HEK293 (cell line): ENCODE results near the gene BMP6.

ENCODE experiments used
- CTCF ChIA-PET: fragments of 350-600 bp; formaldehyde crosslinking; extraction: SDS; loops from one replicate; lab custom pipeline; 2021; ENCODE audit warnings: antibody characterized with exemption; lab: Yijun Ruan, JAX
- POLR2A ChIA-PET: fragments of 300-600 bp; formaldehyde crosslinking; extraction: SDS; loops from one replicate; lab custom pipeline; 2020; ENCODE audit warnings: antibody characterized with exemption, inconsistent platforms; lab: Yijun Ruan, JAX
- H3K27ac ChIP-seq: fragments of 200-500 bp; sonication (Bioruptor generic); 2 replicates; pipeline ENCODE4 v1.5.1; 2014; ENCODE audit warnings: low read depth, low read length, control low read depth, inconsistent platforms; ENCODE audit errors: extremely low read depth
- H3K36me3 ChIP-seq, 2 experiments: fragments of 200-500 bp in 1 of 2; sonication (Bioruptor generic) in 1 of 2; 1 replicate in 1 of 2; 2 replicates in 1 of 2; pipeline ENCODE4 v1.5.1; 2014 to 2017; ENCODE audit warnings: inconsistent platforms in 2 of 2, low read length in 2 of 2; ENCODE audit not compliant: control insufficient read depth in 2 of 2, insufficient read depth in 1 of 2
- H3K4me1 ChIP-seq: fragments of 200-500 bp; sonication (Bioruptor generic); 2 replicates; pipeline ENCODE4 v1.5.1; 2014; ENCODE audit warnings: mild to moderate bottlenecking, low read length, inconsistent platforms; ENCODE audit not compliant: control insufficient read depth, insufficient read depth
- H3K4me3 ChIP-seq: 2 replicates; pipeline ENCODE4 v1.5.1; 2011; ENCODE audit warnings: low read depth, mild to moderate bottlenecking, control low read depth, low read length, moderate library complexity
- H3K9me3 ChIP-seq: fragments of 200-500 bp; sonication (Bioruptor generic); 2 replicates; pipeline ENCODE4 v1.5.1; 2014; ENCODE audit warnings: low read depth, low read length, inconsistent platforms; ENCODE audit not compliant: control insufficient read depth, insufficient read depth
- HOXA7 ChIP-seq: sonication (generic); formaldehyde crosslinking; IDR thresholded peaks from 2 replicates; pipeline ENCODE4 v1.8.1; 2022; ENCODE audit warnings: missing genetic modification reagents, borderline replicate concordance
- HOXC10 ChIP-seq: sonication (generic); formaldehyde crosslinking; IDR thresholded peaks from 2 replicates; pipeline ENCODE4 v1.8.1; 2023; ENCODE audit warnings: mild to moderate bottlenecking, missing genetic modification reagents
- MEIS1 ChIP-seq: sonication (generic); formaldehyde crosslinking; IDR thresholded peaks from 2 replicates; pipeline ENCODE4 v1.8.1; 2022; ENCODE audit warnings: missing genetic modification reagents, mild to moderate bottlenecking, borderline replicate concordance
- MZF1 ChIP-seq: fragments of 450-650 bp; formaldehyde crosslinking; IDR thresholded peaks from 2 replicates; pipeline ENCODE4 v1.5.1; 2017; ENCODE audit warnings: missing biosample characterization, missing genetic modification characterization, borderline replicate concordance
- YY2 ChIP-seq: fragments of 450-650 bp; formaldehyde crosslinking; IDR thresholded peaks from 2 replicates; pipeline ENCODE4 v1.5.1; 2016; ENCODE audit warnings: missing biosample characterization, missing genetic modification characterization
- ZFP37 ChIP-seq: fragments of 450-650 bp; formaldehyde crosslinking; IDR thresholded peaks from 2 replicates; pipeline ENCODE4 v1.5.1; 2016; ENCODE audit warnings: missing biosample characterization, missing genetic modification characterization
- ZNF157 ChIP-seq: fragments of 450-650 bp; formaldehyde crosslinking; IDR thresholded peaks from 2 replicates; pipeline ENCODE4 v1.5.1; 2016; ENCODE audit warnings: missing biosample characterization, missing genetic modification characterization
- ZNF174 ChIP-seq: fragments of 450-650 bp; formaldehyde crosslinking; IDR thresholded peaks from 2 replicates; pipeline ENCODE4 v1.5.0; 2017; ENCODE audit warnings: missing biosample characterization, mild to moderate bottlenecking, missing genetic modification characterization
- ZNF18 ChIP-seq: fragments of 450-650 bp; formaldehyde crosslinking; IDR thresholded peaks from 2 replicates; pipeline ENCODE4 v1.5.1; 2016; ENCODE audit warnings: missing biosample characterization, missing genetic modification characterization
- ZNF391 ChIP-seq: fragments of 450-650 bp; formaldehyde crosslinking; IDR thresholded peaks from 2 replicates; pipeline ENCODE4 v1.5.1; 2016; ENCODE audit warnings: low read depth, missing biosample characterization, missing genetic modification characterization, borderline replicate concordance
- ZNF423 ChIP-seq: fragments of 450-650 bp; formaldehyde crosslinking; IDR thresholded peaks from 2 replicates; pipeline ENCODE4 v1.5.1; 2016; ENCODE audit warnings: missing biosample characterization, missing genetic modification characterization
- ZNF426 ChIP-seq: fragments of 450-650 bp; formaldehyde crosslinking; IDR thresholded peaks from 2 replicates; pipeline ENCODE4 v1.5.1; 2017; ENCODE audit warnings: missing biosample characterization, missing genetic modification characterization, mild to moderate bottlenecking, inconsistent platforms, moderate library complexity
- ZNF433 ChIP-seq: fragments of 450-650 bp; formaldehyde crosslinking; IDR thresholded peaks from 2 replicates; pipeline ENCODE4 v1.5.1; 2016; ENCODE audit warnings: missing biosample characterization, missing genetic modification characterization, low read depth
- ZNF510 ChIP-seq: fragments of 450-650 bp; formaldehyde crosslinking; IDR thresholded peaks from 2 replicates; pipeline ENCODE4 v1.5.1; 2018; ENCODE audit warnings: mild to moderate bottlenecking, missing genetic modification characterization, missing biosample characterization; ENCODE audit not compliant: insufficient replicate concordance
- ZNF544 ChIP-seq: fragments of 450-650 bp; formaldehyde crosslinking; IDR thresholded peaks from 2 replicates; pipeline ENCODE4 v1.5.0; 2017; ENCODE audit warnings: missing biosample characterization, missing genetic modification characterization
- ZNF555 ChIP-seq: fragments of 450-650 bp; formaldehyde crosslinking; conservative IDR thresholded peaks from 2 replicates; pipeline ENCODE4 v1.5.1; 2017; ENCODE audit warnings: missing biosample characterization, mild to moderate bottlenecking, missing genetic modification characterization, inconsistent platforms
- ZNF626 ChIP-seq: fragments of 450-650 bp; sonication (Bioruptor Pico); formaldehyde crosslinking; IDR thresholded peaks from 2 replicates; pipeline ENCODE4 v1.5.1; 2018; ENCODE audit warnings: missing biosample characterization, missing genetic modification characterization, inconsistent platforms
- ZNF747 ChIP-seq: fragments of 450-650 bp; formaldehyde crosslinking; IDR thresholded peaks from 2 replicates; pipeline ENCODE4 v1.5.1; 2016; ENCODE audit warnings: missing biosample characterization, missing genetic modification characterization
- ZNF830 ChIP-seq: fragments of 450-650 bp; IDR thresholded peaks from 2 replicates; pipeline ENCODE4 v1.5.0; 2018; ENCODE audit warnings: missing biosample characterization, missing genetic modification characterization, low read depth, mild to moderate bottlenecking, moderate library complexity
- ZNF837 ChIP-seq: fragments of 450-650 bp; formaldehyde crosslinking; IDR thresholded peaks from 2 replicates; pipeline ENCODE4 v1.5.1; 2016; ENCODE audit warnings: missing biosample characterization, missing genetic modification characterization
- ZXDB ChIP-seq: fragments of 450-650 bp; formaldehyde crosslinking; IDR thresholded peaks from 2 replicates; pipeline ENCODE4 v1.5.1; 2016; ENCODE audit warnings: missing biosample characterization, missing genetic modification characterization
- TF ChIP-seq, protein P1 (sequence below): fragments of 450-650 bp; formaldehyde crosslinking; IDR thresholded peaks from 2 replicates; pipeline ENCODE4 v1.5.1; 2017; ENCODE audit warnings: missing biosample characterization, mild to moderate bottlenecking, missing genetic modification characterization, moderate library complexity
- TF ChIP-seq, protein P2 (sequence below): fragments of 450-650 bp; formaldehyde crosslinking; IDR thresholded peaks from 2 replicates; pipeline ENCODE4 v1.5.1; 2016; ENCODE audit warnings: missing biosample characterization, missing genetic modification characterization, borderline replicate concordance
- TF ChIP-seq, protein P3 (sequence below): fragments of 450-650 bp; formaldehyde crosslinking; conservative IDR thresholded peaks from 2 replicates; pipeline ENCODE4 v1.5.1; 2016; ENCODE audit warnings: low read depth, missing biosample characterization, missing genetic modification characterization
- TF ChIP-seq, protein P4 (sequence below): fragments of 450-650 bp; IDR thresholded peaks from 2 replicates; pipeline ENCODE4 v1.5.1; 2018; ENCODE audit warnings: missing biosample characterization, mild to moderate bottlenecking, missing genetic modification characterization

Gene BMP6

GRCh38 chr6:7777074-7777473 lies 51.2 kb downstream of the BMP6 start:
- TF ChIP-seq ZNF391 (no peak), ZNF747 (tag by site-specific recombination) (no peak), ZNF555 (tag by site-specific recombination) (no peak), ZNF174 (no peak), MZF1 (tag by site-specific recombination) (no peak), MEIS1 (CRISPR knock-in tag) (no peak), ZXDB (tag by site-specific recombination) (no peak)
- TF ChIP-seq, protein P1, sequence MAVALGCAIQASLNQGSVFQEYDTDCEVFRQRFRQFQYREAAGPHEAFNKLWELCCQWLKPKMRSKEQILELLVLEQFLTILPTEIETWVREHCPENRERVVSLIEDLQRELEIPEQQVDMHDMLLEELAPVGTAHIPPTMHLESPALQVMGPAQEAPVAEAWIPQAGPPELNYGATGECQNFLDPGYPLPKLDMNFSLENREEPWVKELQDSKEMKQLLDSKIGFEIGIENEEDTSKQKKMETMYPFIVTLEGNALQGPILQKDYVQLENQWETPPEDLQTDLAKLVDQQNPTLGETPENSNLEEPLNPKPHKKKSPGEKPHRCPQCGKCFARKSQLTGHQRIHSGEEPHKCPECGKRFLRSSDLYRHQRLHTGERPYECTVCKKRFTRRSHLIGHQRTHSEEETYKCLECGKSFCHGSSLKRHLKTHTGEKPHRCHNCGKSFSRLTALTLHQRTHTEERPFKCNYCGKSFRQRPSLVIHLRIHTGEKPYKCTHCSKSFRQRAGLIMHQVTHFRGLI = no peak
- TF ChIP-seq, all 188 proteins: peak for 0
- H3K9me3 ChIP-seq = no peaks in the 10 kb centered on the region
- H3K27ac ChIP-seq = no peak overlapping the region
- no peaks in the 10 kb centered on the region for H3K4me1 ChIP-seq
- no peak overlapping the region for H3K4me3 ChIP-seq
- POLR2A ChIA-PET = no interaction called here
- no peaks in the 10 kb centered on the region for H3K36me3 ChIP-seq
- CTCF ChIA-PET = interaction anchor here (0.5 to 0.8 kb wide), 2 partner anchors 159 to 218 kb away, joined by 3 read pairs; no protein-coding TSS in a partner anchor

DNA sequence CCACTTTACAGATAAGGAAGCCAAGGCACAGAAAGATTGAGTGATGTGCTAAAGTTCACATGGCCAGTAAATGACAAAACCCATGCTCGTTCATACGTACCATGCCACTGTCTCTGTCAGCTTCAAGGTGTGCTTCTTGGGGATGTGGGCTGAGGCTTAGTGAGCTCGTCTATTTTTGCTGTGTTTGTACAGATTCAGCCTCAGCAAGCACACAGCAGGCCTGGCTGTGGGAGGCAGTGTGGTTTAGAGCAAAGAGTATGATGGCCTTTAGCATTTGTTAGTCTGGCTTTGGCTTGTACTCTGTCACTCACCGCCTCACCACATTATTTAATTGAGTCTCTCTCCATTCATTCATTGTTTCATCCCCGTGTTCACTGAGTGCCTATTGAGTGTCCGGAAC lies 55.3 kb downstream of the BMP6 start:
- POLR2A ChIA-PET = no interaction called here
- no peaks in the 10 kb centered on the region for H3K9me3 ChIP-seq
- H3K27ac ChIP-seq = no peak overlapping the region
- no peaks in the 10 kb centered on the region for H3K4me1 ChIP-seq
- H3K4me3 ChIP-seq = no peak overlapping the region
- H3K36me3 ChIP-seq = no peaks in the 10 kb centered on the region
- CTCF ChIA-PET = interaction anchor here (1.3 kb wide), 1 partner anchor 225 kb away, joined by 4 read pairs; no protein-coding TSS in a partner anchor
- TF ChIP-seq HOXC10 (CRISPR knock-in tag) (no peak), ZNF510 (no peak), ZNF157 (tag by site-specific recombination) (no peak), ZNF423 (tag by site-specific recombination) (no peak), ZFP37 (tag by site-specific recombination) (no peak), ZNF837 (no peak), YY2 (tag by site-specific recombination) (no peak), ZNF830 (tag by site-specific recombination) (no peak), ZNF18 (no peak), HOXA7 (CRISPR knock-in tag) (no peak), ZNF426 (tag by site-specific recombination) (no peak), ZNF433 (tag by site-specific recombination) (no peak), ZNF626 (no peak), ZNF544 (no peak)
- TF ChIP-seq, protein P2, sequence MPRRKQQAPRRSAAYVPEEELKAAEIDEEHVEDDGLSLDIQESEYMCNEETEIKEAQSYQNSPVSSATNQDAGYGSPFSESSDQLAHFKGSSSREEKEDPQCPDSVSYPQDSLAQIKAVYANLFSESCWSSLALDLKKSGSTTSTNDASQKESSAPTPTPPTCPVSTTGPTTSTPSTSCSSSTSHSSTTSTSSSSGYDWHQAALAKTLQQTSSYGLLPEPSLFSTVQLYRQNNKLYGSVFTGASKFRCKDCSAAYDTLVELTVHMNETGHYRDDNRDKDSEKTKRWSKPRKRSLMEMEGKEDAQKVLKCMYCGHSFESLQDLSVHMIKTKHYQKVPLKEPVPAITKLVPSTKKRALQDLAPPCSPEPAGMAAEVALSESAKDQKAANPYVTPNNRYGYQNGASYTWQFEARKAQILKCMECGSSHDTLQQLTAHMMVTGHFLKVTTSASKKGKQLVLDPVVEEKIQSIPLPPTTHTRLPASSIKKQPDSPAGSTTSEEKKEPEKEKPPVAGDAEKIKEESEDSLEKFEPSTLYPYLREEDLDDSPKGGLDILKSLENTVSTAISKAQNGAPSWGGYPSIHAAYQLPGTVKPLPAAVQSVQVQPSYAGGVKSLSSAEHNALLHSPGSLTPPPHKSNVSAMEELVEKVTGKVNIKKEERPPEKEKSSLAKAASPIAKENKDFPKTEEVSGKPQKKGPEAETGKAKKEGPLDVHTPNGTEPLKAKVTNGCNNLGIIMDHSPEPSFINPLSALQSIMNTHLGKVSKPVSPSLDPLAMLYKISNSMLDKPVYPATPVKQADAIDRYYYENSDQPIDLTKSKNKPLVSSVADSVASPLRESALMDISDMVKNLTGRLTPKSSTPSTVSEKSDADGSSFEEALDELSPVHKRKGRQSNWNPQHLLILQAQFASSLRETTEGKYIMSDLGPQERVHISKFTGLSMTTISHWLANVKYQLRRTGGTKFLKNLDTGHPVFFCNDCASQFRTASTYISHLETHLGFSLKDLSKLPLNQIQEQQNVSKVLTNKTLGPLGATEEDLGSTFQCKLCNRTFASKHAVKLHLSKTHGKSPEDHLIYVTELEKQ (tag by site-specific recombination) = no peak
- TF ChIP-seq, protein P3, sequence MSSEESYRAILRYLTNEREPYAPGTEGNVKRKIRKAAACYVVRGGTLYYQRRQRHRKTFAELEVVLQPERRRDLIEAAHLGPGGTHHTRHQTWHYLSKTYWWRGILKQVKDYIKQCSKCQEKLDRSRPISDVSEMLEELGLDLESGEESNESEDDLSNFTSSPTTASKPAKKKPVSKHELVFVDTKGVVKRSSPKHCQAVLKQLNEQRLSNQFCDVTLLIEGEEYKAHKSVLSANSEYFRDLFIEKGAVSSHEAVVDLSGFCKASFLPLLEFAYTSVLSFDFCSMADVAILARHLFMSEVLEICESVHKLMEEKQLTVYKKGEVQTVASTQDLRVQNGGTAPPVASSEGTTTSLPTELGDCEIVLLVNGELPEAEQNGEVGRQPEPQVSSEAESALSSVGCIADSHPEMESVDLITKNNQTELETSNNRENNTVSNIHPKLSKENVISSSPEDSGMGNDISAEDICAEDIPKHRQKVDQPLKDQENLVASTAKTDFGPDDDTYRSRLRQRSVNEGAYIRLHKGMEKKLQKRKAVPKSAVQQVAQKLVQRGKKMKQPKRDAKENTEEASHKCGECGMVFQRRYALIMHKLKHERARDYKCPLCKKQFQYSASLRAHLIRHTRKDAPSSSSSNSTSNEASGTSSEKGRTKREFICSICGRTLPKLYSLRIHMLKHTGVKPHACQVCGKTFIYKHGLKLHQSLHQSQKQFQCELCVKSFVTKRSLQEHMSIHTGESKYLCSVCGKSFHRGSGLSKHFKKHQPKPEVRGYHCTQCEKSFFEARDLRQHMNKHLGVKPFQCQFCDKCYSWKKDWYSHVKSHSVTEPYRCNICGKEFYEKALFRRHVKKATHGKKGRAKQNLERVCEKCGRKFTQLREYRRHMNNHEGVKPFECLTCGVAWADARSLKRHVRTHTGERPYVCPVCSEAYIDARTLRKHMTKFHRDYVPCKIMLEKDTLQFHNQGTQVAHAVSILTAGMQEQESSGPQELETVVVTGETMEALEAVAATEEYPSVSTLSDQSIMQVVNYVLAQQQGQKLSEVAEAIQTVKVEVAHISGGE (tag by site-specific recombination) = no peak
- TF ChIP-seq, protein P4, sequence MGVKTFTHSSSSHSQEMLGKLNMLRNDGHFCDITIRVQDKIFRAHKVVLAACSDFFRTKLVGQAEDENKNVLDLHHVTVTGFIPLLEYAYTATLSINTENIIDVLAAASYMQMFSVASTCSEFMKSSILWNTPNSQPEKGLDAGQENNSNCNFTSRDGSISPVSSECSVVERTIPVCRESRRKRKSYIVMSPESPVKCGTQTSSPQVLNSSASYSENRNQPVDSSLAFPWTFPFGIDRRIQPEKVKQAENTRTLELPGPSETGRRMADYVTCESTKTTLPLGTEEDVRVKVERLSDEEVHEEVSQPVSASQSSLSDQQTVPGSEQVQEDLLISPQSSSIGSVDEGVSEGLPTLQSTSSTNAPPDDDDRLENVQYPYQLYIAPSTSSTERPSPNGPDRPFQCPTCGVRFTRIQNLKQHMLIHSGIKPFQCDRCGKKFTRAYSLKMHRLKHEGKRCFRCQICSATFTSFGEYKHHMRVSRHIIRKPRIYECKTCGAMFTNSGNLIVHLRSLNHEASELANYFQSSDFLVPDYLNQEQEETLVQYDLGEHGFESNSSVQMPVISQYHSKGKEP (tag by site-specific recombination) = no peak
